OCI-LY1 (cell line): Measurements from ENCODE around the gene OLAH.

ENCODE experiments used
- H2AFZ ChIP-seq: fragments of 200-600 bp; sonication (generic), shearing (Covaris generic); 2 replicates; pipeline ENCODE4 v1.6.0; 2014; ENCODE audit warnings: antibody characterized with exemption, mild to moderate bottlenecking, low read length
- H3F3A ChIP-seq: fragments of 200-600 bp; sonication (generic), shearing (Covaris generic); 2 replicates; pipeline ENCODE4 v1.6.0; 2014; ENCODE audit warnings: mild to moderate bottlenecking, antibody characterized with exemption, low read length, moderate library complexity; ENCODE audit not compliant: insufficient read depth
- H3K27ac ChIP-seq: fragments of 200-600 bp; sonication (generic); 2 replicates; pipeline ENCODE4 v1.5.1; 2014; ENCODE audit warnings: low read length, mixed run types, mild to moderate bottlenecking, low read depth; ENCODE audit not compliant: poor library complexity, severe bottlenecking
- H3K27me3 ChIP-seq: fragments of 200-600 bp; sonication (generic); 2 replicates; pipeline ENCODE4 v1.6.0; 2014; ENCODE audit warnings: antibody characterized with exemption, mild to moderate bottlenecking, low read length, moderate library complexity; ENCODE audit not compliant: insufficient read depth
- H3K36me3 ChIP-seq: fragments of 200-600 bp; sonication (generic); 2 replicates; pipeline ENCODE4 v1.6.1; 2014; ENCODE audit warnings: mild to moderate bottlenecking, antibody characterized with exemption, low read length, moderate library complexity, mixed read lengths; ENCODE audit not compliant: insufficient read depth
- H3K4me1 ChIP-seq: fragments of 200-600 bp; sonication (generic); 2 replicates; pipeline ENCODE4 v1.5.1; 2014; ENCODE audit warnings: mild to moderate bottlenecking, low read length, moderate library complexity; ENCODE audit not compliant: insufficient read depth, severe bottlenecking
- H3K4me2 ChIP-seq: fragments of 200-600 bp; sonication (generic), shearing (Covaris generic); 2 replicates; pipeline ENCODE4 v1.6.1; 2014; ENCODE audit warnings: low read length
- H3K4me3 ChIP-seq: fragments of 200-600 bp; sonication (generic); 2 replicates; pipeline ENCODE4 v1.5.1; 2014; ENCODE audit warnings: low read length, low read depth, mild to moderate bottlenecking, mixed read lengths; ENCODE audit not compliant: poor library complexity, severe bottlenecking
- H3K79me2 ChIP-seq: fragments of 200-600 bp; shearing (Covaris generic); 2 replicates; pipeline ENCODE4 v1.6.1; 2016; ENCODE audit warnings: mixed run types, low read length, mixed read lengths; ENCODE audit not compliant: insufficient read depth
- H3K9ac ChIP-seq: fragments of 200-600 bp; sonication (generic), shearing (Covaris generic); 2 replicates; pipeline ENCODE4 v1.6.1; 2014; ENCODE audit warnings: mild to moderate bottlenecking, low read length, mixed read lengths
- H3K9me2 ChIP-seq: fragments of 200-600 bp; sonication (generic), shearing (Covaris generic); 2 replicates; pipeline ENCODE4 v1.6.1; 2014; ENCODE audit warnings: low read depth, mild to moderate bottlenecking, low read length, mixed read lengths
- H3K9me3 ChIP-seq: fragments of 200-600 bp; shearing (Covaris generic); 2 replicates; pipeline ENCODE4 v1.6.1; 2014; ENCODE audit warnings: low read length, mixed read lengths
- H4K20me1 ChIP-seq: fragments of 200-600 bp; sonication (generic), shearing (Covaris generic); 2 replicates; pipeline ENCODE4 v1.6.0; 2016; ENCODE audit warnings: mild to moderate bottlenecking, low read length; ENCODE audit not compliant: insufficient read depth
- EZH2 ChIP-seq: fragments of 200-600 bp; sonication (generic), shearing (Covaris generic); IDR thresholded peaks from 2 replicates; pipeline ENCODE4 v1.8.0; 2017; ENCODE audit warnings: borderline replicate concordance, mixed run types, mild to moderate bottlenecking, antibody characterized with exemption, low read length, moderate library complexity, mixed read lengths
- TF ChIP-seq, protein P1 (sequence below): fragments of 200-600 bp; sonication (generic), shearing (Covaris generic); IDR thresholded peaks from 2 replicates; pipeline ENCODE4 v1.5.1; 2017; ENCODE audit warnings: mild to moderate bottlenecking, antibody characterized with exemption, low read length, moderate library complexity, mixed read lengths

The OLAH gene

GRCh38 chr10:15103513-15103912, 59.8 kb downstream of the OLAH start:
- Histone ChIP-seq H3K27ac (no peak overlapping the region), H3K79me2 (peaks cover 15% of the 10 kb centered on the region; the same call in 1 of the 2 replicates), H3K27me3 (no peaks in the 10 kb centered on the region), H3K4me3 (no peak overlapping the region), H3K9ac (no peak overlapping the region), H3K36me3 (peaks cover 49% of the 10 kb centered on the region), H3K9me2 (no peaks in the 10 kb centered on the region), H3K4me1 (peaks cover 6% of the 10 kb centered on the region), H3K4me2 (no peak overlapping the region), H4K20me1 (no peaks in the 10 kb centered on the region), H2AFZ (no peak overlapping the region), H3F3A (0 out of 2 replicates have a peak, but pooled peaks cover 7% of the 10 kb centered on the region), H3K9me3 (no peaks in the 10 kb centered on the region)
- TF ChIP-seq, protein P1, sequence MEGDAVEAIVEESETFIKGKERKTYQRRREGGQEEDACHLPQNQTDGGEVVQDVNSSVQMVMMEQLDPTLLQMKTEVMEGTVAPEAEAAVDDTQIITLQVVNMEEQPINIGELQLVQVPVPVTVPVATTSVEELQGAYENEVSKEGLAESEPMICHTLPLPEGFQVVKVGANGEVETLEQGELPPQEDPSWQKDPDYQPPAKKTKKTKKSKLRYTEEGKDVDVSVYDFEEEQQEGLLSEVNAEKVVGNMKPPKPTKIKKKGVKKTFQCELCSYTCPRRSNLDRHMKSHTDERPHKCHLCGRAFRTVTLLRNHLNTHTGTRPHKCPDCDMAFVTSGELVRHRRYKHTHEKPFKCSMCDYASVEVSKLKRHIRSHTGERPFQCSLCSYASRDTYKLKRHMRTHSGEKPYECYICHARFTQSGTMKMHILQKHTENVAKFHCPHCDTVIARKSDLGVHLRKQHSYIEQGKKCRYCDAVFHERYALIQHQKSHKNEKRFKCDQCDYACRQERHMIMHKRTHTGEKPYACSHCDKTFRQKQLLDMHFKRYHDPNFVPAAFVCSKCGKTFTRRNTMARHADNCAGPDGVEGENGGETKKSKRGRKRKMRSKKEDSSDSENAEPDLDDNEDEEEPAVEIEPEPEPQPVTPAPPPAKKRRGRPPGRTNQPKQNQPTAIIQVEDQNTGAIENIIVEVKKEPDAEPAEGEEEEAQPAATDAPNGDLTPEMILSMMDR, result no peak
- no peak for TF ChIP-seq EZH2

- TF ChIP-seq EZH2, result no peak
- TF ChIP-seq, protein P1, result peak; percentile 94
- Histone ChIP-seq H3K36me3 (peaks cover 42% of the 10 kb centered on the region), H3K9ac (no peak overlapping the region)
These were observed 62.7 kb downstream of the OLAH start for GRCh38 chr10:15106352-15107013.

DNA sequence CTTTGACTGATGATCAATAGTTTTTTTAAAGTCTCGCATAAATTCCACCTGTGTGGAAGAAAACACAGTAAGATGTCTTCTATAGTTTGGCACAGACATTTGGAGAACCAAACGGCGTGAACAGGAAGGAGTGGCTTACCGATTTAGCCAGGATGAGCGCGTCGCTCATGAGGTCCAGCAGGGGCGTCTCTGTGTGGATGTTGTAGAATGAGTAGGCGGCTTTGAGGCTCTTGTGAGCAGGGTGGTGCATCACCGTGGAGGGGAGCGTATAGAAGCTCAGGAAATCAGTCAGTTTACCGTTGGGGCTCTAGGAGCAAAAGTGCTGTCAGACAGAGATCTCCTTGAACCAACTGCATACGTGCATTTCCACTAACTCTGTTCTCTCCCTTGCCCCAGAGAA, 68.9 kb downstream of the OLAH start:
- no peaks in the 10 kb centered on the region for H3K27me3 ChIP-seq
- H3K4me2 ChIP-seq, result no peak overlapping the region
- no peaks in the 10 kb centered on the region for H4K20me1 ChIP-seq
- H3K9me2 ChIP-seq, result no peaks in the 10 kb centered on the region
- H3K4me3 ChIP-seq, result no peak overlapping the region
- no peaks in the 10 kb centered on the region for H3K4me1 ChIP-seq
- TF ChIP-seq, protein P1, result no peak
- TF ChIP-seq EZH2, result no peak
- H3K9me3 ChIP-seq, result no peaks in the 10 kb centered on the region
- no peaks in the 10 kb centered on the region; the same call in 1 of the 2 replicates for H3K36me3 ChIP-seq
- H3K27ac ChIP-seq, result no peak overlapping the region
- no peak overlapping the region for H2AFZ ChIP-seq
- no peak overlapping the region for H3K9ac ChIP-seq
- no peaks in the 10 kb centered on the region for H3F3A ChIP-seq
- no peaks in the 10 kb centered on the region for H3K79me2 ChIP-seq

More at GRCh38 chr10:15106352-15107013, 62.7 kb downstream of the OLAH start:
- no peaks in the 10 kb centered on the region for H3K9me2 ChIP-seq
- no peaks in the 10 kb centered on the region for H3K4me1 ChIP-seq
- no peaks in the 10 kb centered on the region for H3K79me2 ChIP-seq
- H3F3A ChIP-seq, result 0 out of 2 replicates have a peak, but pooled peaks cover 7% of the 10 kb centered on the region
- H3K9me3 ChIP-seq, result no peaks in the 10 kb centered on the region
- no peaks in the 10 kb centered on the region for H3K27me3 ChIP-seq
- H3K4me2 ChIP-seq, result no peak overlapping the region
- no peak overlapping the region for H3K4me3 ChIP-seq
- H3K27ac ChIP-seq, result no peak overlapping the region
- no peak overlapping the region for H2AFZ ChIP-seq
- no peaks in the 10 kb centered on the region for H4K20me1 ChIP-seq
